GM12874 (cell line): ENCODE measurements around the gene RPN2.

Experiments used
- TF ChIP-seq, protein P1 (sequence below): IDR thresholded peaks from 2 replicates; pipeline ENCODE4 v1.5.1; 2011; ENCODE audit warnings: low read depth, mild to moderate bottlenecking, control low read depth, low read length, moderate library complexity; ENCODE audit not compliant: insufficient read depth

RPN2 gene

DNA sequence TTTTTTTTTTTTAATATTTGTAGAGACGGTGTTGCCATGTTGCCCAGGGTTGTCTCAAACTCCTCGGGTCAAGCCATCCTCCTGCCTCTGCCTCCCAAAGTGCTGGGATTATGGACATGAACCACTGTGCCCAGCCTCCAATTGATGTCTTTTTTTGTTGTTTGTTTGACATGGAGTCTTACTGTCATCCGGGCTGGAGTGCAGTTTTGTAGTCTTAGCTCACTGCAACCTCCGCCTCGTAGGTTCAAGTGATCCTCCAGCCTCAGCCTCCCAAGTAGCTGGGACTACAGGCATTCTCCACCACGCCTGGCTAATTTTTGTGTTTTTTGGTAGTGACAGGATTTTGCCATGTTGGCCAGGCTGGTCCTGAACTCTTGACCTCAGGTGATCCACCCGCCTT is 9.7 kb downstream of the RPN2 start:
- TF ChIP-seq, protein P1, sequence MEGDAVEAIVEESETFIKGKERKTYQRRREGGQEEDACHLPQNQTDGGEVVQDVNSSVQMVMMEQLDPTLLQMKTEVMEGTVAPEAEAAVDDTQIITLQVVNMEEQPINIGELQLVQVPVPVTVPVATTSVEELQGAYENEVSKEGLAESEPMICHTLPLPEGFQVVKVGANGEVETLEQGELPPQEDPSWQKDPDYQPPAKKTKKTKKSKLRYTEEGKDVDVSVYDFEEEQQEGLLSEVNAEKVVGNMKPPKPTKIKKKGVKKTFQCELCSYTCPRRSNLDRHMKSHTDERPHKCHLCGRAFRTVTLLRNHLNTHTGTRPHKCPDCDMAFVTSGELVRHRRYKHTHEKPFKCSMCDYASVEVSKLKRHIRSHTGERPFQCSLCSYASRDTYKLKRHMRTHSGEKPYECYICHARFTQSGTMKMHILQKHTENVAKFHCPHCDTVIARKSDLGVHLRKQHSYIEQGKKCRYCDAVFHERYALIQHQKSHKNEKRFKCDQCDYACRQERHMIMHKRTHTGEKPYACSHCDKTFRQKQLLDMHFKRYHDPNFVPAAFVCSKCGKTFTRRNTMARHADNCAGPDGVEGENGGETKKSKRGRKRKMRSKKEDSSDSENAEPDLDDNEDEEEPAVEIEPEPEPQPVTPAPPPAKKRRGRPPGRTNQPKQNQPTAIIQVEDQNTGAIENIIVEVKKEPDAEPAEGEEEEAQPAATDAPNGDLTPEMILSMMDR, result no peak

DNA sequence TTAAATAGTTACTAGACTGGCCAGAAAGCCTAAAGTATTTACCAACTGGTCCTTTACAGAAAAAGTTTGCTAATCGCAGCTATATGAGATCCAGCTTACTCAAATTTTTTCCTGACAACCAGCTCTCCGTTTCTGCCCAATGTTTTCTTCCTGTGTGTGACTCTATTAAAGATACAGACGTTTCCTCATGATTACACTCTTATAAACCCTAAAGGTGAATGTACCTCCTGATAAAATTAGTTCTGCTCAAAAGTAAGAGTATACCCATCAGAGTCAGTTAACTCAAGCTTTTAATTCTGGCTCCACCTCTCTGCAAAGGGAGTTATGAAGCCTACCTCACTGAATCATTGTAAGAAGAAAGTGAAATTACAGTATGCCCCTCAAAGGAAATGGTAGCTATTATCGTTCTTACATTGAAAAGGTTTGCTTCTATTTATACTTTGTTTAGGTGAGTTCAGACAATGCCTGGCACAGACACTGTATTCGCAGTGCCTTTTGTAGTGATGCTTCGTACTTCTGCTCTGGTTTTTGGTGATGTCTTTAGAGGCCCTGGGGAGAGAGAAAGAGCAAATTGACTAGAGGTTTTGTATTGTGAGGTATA is 10.4 kb downstream of the RPN2 start:
- TF ChIP-seq, protein P1, result no peak

DNA sequence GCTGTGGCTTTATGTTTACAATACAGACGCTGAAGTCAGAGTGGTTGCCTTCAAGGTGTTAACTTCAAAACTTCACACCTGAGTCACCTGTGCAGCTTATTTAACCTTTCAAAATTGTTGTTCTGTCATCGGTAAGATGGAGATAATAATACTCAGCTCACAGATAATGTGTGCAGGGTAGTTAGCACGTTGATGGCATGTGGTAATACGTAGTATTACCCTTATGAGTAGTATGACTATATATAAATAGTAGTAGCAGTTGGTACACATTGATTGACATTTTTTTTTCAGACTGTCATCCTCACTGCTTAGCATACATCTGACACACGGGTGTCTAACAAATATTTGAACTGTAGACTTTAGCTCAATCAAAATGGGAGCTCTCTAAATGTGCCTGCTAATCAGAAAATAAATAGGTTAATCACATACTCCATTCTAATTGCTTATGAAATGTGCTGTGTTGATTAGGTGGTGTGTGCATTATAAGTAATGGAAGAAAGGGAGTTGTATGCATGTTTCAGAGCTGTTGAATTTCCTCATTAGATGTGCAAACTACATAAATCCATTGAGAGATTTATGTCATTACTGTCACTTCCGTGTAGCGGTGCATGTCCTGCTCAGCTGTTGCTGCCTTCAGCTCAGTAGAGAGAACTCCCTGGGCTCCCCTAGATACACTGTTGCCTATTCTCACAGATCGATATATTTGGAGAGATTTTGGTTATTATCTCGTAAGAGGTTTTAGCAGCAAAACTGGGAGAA is 11.4 kb downstream of the RPN2 start:
- TF ChIP-seq, protein P1, result no peak

DNA sequence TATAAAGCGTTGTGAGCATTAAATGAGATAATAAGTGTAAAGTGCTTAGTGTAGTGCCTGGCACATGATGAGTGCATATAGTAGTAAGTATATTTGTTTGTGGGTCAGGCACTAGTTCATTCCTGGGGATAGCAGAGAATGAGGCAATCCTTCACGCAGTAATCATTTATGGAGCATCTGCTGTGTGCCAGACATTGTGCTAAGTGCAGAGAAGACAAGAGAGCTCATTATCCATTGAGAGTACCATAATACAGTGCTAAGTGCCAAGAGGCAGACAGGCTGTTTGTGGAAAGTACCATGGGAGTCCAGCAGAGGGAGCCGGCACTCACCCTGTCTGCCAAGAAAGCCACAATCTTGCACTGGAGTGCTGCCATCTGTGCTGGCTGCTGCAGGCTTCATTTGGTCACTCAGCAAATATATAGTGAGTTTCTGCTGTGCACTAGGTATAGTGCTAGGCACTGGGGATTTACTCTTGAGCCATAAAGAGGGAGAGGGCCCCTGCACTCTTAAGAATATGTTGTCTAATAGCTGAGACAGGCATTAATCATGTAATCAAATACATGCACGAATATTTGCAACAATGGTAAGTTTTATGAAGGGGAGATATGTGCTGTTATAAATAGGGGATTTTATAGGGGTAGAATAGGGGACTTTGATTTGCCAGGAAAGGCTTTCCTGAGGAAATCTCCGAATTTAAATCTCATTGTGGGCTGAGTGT is 13.2 kb downstream of the RPN2 start:
- TF ChIP-seq, protein P1, result peak; percentile 91

DNA sequence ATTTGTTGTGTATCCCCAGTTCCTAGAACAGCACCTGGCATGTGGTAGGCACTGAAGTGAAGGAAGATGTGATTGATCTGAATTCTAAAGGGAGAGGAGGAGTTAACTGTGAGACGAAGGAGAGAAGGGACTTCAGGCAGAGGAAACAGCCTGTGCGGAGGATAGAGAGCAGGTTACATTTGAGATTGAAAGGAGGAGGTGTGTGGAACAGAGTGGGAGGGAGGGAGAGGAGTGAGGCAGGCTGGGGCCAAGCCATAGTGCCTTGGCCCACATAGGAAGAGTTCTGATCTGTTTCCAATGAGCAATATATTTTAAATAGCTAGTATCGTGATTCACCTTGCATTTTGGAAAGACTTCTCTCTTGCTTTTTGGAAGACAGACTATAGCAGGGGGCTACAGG is 14.1 kb downstream of the RPN2 start:
- TF ChIP-seq, protein P1, result no peak

DNA sequence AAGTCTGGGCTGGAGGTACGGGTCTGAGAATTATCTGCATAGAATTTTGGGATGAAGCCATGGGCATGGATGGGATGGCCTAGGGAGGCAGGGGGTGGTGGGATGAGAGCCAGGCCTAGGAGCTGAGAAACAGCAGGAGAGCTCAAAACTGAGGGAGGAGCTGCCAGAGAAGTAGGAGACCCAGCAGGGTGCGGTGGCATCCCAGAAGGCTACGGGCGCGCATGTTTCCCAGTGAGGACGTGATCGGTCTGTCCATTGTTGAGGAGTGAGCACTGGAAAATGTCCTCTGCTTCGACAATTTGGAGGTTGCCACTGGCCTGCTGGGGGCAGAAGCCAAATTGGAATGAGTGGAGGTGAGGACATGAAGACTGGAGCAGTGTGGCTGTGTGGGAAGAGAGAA is 14.7 kb downstream of the RPN2 start:
- TF ChIP-seq, protein P1, result no peak

DNA sequence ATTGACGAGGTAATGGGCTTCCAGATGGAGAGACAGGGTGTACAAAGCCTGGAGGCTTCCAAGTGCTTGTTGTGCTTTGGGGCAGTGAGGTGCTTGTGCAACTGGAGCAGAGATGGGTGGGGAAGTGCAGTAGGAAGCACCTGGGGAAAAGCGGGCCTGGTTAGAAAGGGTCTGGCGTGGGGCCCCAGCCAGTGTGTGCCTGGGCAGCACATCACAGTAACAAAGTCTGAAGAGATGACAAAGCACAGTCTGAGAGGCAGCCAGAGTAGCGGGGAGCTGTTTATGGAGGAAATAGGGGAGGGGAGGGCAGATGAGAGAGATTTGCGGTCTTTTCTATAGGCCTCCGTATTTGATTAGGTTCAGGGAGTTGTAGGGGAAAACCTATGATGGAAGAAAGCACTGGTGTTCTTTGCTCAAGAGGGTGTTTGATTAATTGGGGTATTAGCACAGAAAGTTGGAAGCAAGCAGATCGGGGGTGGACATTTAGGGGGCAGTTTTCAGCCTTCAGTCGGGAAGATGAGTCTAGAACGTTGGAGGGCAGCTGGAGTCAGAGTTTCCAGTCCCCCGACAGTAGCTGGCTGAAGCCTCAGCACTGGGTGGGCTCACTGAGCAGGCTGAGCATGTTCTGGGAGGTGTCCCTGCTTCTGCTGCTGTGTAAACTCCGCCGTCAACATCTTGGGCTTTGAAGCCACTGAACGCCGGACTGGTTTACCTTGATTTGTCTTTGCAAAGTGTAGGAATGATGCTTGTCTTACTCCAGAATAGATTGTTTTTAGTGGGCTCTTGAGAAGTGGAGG is 15.7 kb downstream of the RPN2 start:
- TF ChIP-seq, protein P1, result no peak
